Ectodermal cell (in vitro differentiated cells): ENCODE data around the gene RAD23B.

Experiments
- H3K27ac ChIP-seq: 2 replicates; pipeline ENCODE4 v1.7.0; 2013; ENCODE audit warnings: mild to moderate bottlenecking, low read depth, low read length; ENCODE audit not compliant: insufficient read depth, poor library complexity, severe bottlenecking
- H3K27me3 ChIP-seq: 2 replicates; pipeline ENCODE4 v1.7.0; 2013; ENCODE audit warnings: mild to moderate bottlenecking, low read length; ENCODE audit not compliant: insufficient read depth, control insufficient read depth, poor library complexity, severe bottlenecking
- H3K36me3 ChIP-seq: one replicate; pipeline ENCODE4 v1.7.0; 2013; ENCODE audit warnings: low read length; ENCODE audit not compliant: control insufficient read depth, insufficient read depth
- H3K4me1 ChIP-seq: one replicate; pipeline ENCODE4 v1.7.0; 2013; ENCODE audit warnings: low read length; ENCODE audit not compliant: control insufficient read depth, insufficient read depth
- H3K4me3 ChIP-seq: 2 replicates; pipeline ENCODE4 v1.7.0; 2013; ENCODE audit warnings: low read depth, low read length, control low read depth; ENCODE audit not compliant: insufficient read depth
- H3K9me3 ChIP-seq: 2 replicates; pipeline ENCODE4 v1.7.0; 2013; ENCODE audit warnings: mild to moderate bottlenecking, low read length, moderate library complexity; ENCODE audit not compliant: control insufficient read depth
- WGBS, 2 experiments: methylation state at CpG; one replicate each; pipeline ENCODE4 v1.1.7; 2013; ENCODE audit warnings: missing lambda C conversion rate in 2 of 2; 5-methylcytosine and 5-hydroxymethylcytosine counted together

The RAD23B gene

GRCh38 chr9:107280543-107280942, 2.5 kb upstream of the RAD23B start:
- H3K27ac ChIP-seq = no peak overlapping the region

DNA sequence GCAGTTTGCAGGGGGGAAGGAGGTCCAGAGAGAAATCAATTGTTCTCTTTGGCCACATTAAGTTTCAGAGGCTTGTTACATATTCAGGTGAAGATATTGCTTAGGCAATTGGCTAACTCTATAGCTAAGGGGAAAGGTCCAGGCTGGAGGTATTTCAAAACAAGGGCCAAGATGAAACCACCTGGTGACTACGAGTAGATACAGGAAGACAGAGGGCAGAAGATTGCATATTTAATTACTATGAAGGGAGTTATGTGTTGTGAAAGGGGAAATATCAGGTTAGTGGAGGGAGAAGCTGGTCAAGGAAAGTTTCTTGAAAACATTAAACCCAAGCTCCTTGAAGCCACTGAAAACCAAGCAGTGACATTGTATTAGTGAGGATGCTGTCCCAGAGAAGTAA, 1.9 kb upstream of the RAD23B start:
- 76 to 95% methylated on average over 1 of the region's 1 CpG for WGBS, 2 experiments
- Histone ChIP-seq H3K4me1 (peaks cover 5% of the 10 kb centered on the region), H3K27me3 (no peaks in the 10 kb centered on the region), H3K9me3 (no peaks in the 10 kb centered on the region), H3K36me3 (no peaks in the 10 kb centered on the region), H3K27ac (no peak overlapping the region), H3K4me3 (no peak overlapping the region)

More at GRCh38 chr9:107280543-107280942, 2.5 kb upstream of the RAD23B start:
- Histone ChIP-seq H3K27me3 (no peaks in the 10 kb centered on the region), H3K4me1 (no peaks in the 10 kb centered on the region), H3K36me3 (no peaks in the 10 kb centered on the region), H3K9me3 (no peaks in the 10 kb centered on the region), H3K4me3 (no peak overlapping the region)
- WGBS, 2 experiments = 91 to 97% methylated on average over 3 of the region's 3 CpGs

DNA sequence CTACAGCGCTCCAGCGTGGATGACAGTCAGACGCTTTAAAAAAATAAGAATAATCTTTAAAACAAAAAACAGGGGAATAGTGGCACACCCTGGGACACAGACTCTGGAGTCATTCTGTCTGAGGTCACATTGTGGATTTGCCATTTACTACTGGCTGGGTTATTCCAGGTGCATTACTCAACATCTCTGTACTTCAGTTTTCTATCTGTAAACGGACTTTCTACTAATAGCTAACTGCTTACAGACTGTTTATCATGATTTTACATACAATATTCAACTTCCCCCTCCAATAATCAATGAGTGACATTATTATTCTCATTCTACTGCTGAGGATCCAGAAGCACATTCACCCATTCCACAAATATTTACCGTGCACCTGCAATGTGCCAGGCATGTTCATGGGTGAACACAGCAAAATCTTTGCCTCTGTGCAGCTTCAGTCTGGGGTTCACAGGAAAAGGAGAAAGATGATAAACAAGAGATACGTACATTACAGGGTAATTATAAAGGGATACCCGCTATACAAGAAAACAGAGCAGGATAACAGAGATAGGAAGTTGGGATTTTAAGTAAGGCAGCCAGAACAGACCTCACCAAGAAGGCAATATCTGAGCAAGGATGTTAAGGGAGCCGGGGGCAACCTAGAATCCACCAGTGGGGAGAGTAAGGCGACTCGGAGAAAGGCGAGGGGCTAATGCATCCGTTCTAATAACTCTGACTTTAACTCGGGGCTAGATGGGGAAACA, 984 bp upstream of the RAD23B start:
- H3K4me1 ChIP-seq = peaks cover 5% of the 10 kb centered on the region
- H3K9me3 ChIP-seq = no peaks in the 10 kb centered on the region
- WGBS, 2 experiments = 48 to 50% methylated on average over 13 of the region's 13 CpGs
- peak overlapping the region; percentile 59 for H3K4me3 ChIP-seq
- no peaks in the 10 kb centered on the region for H3K27me3 ChIP-seq
- H3K27ac ChIP-seq = no peak overlapping the region
- no peaks in the 10 kb centered on the region for H3K36me3 ChIP-seq

GRCh38 chr9:107283623-107284616, 841 bp downstream of the RAD23B start:
- 0% methylated on average over 55 of the region's 55 CpGs for WGBS, 2 experiments

GRCh38 chr9:107284636-107285035, 1.6 kb downstream of the RAD23B start:
- Histone ChIP-seq H3K27ac (peak overlapping the region; percentile 97), H3K27me3 (no peaks in the 10 kb centered on the region), H3K36me3 (no peaks in the 10 kb centered on the region), H3K9me3 (no peaks in the 10 kb centered on the region), H3K4me1 (peaks cover 5% of the 10 kb centered on the region), H3K4me3 (peak overlapping the region; percentile 93)
- WGBS, 2 experiments = 10 to 21% methylated on average over 2 to 6 of the region's 6 CpGs

More at GRCh38 chr9:107283623-107284616, 841 bp downstream of the RAD23B start:
- Histone ChIP-seq H3K9me3 (no peaks in the 10 kb centered on the region), H3K27me3 (no peaks in the 10 kb centered on the region), H3K4me3 (peak overlapping the region; percentile 93), H3K4me1 (peaks cover 5% of the 10 kb centered on the region), H3K27ac (peak overlapping the region; percentile 97), H3K36me3 (no peaks in the 10 kb centered on the region)

DNA sequence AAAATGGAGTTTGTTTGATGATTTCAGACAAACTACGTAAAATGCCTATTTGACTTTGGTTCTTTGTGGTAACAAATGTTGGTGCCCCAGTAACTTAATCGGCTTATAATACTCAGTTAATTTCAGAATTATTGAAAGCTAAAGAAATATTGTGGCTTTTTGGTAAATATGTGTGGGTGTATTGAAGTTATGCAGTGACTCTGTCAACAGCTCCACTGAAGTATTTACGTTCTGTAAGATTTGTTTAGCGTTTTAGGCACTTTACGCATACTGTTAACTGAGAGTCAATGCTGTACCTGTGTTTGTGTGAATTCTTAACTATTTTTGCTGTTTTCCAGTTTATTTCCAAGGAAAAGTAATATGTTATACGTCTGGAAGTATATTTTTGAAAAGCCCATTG, 2.2 kb downstream of the RAD23B start:
- 30 to 36% methylated on average over 6 of the region's 6 CpGs for WGBS, 2 experiments
- H3K36me3 ChIP-seq = no peaks in the 10 kb centered on the region
- no peaks in the 10 kb centered on the region for H3K9me3 ChIP-seq
- peak overlapping the region; percentile 93 for H3K4me3 ChIP-seq
- peaks cover 5% of the 10 kb centered on the region for H3K4me1 ChIP-seq
- no peak overlapping the region for H3K27ac ChIP-seq
- no peaks in the 10 kb centered on the region for H3K27me3 ChIP-seq

- WGBS, 2 experiments = 62 to 68% methylated on average over 2 of the region's 2 CpGs
- no peaks in the 10 kb centered on the region for H3K9me3 ChIP-seq
- H3K27ac ChIP-seq = no peak overlapping the region
- H3K4me3 ChIP-seq = peak overlapping the region; percentile 93
- H3K4me1 ChIP-seq = peaks cover 5% of the 10 kb centered on the region
- H3K27me3 ChIP-seq = no peaks in the 10 kb centered on the region
- H3K36me3 ChIP-seq = no peaks in the 10 kb centered on the region
These were observed 3.0 kb downstream of the RAD23B start for GRCh38 chr9:107286057-107286456.

DNA sequence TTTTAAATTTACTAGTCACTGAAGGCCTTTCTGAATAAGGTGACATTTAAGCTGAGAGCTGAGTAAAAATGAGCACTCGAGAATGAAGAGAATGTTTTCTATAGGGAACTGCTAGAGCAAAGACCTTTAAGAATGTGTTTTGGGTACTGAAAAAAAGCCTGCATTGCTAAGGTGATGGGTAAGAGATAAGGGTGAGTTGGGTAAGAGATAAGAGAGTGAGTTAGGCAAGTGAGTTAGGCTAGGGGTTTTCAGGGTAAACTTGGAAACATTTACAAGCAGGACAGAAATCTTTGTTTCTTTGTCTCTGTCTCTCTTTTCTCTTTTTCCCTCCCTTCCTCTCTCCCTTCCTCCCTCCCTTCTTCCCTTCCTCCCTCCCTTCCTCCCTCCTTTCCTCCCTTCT, 5.6 kb downstream of the RAD23B start:
- no peaks in the 10 kb centered on the region for H3K9me3 ChIP-seq
- WGBS, 2 experiments = 83 to 88% methylated on average over 1 of the region's 1 CpG
- H3K27me3 ChIP-seq = no peaks in the 10 kb centered on the region
- no peak overlapping the region for H3K4me3 ChIP-seq
- H3K36me3 ChIP-seq = no peaks in the 10 kb centered on the region
- peaks cover 8% of the 10 kb centered on the region for H3K4me1 ChIP-seq
- no peak overlapping the region for H3K27ac ChIP-seq

- H3K4me3 ChIP-seq = no peak overlapping the region
- H3K27me3 ChIP-seq = no peaks in the 10 kb centered on the region
- H3K9me3 ChIP-seq = no peaks in the 10 kb centered on the region
- H3K27ac ChIP-seq = no peak overlapping the region
- H3K36me3 ChIP-seq = no peaks in the 10 kb centered on the region
- H3K4me1 ChIP-seq = peaks cover 12% of the 10 kb centered on the region
- 93 to 94% methylated on average over 5 to 6 of the region's 7 CpGs for WGBS, 2 experiments
These were observed 7.5 kb downstream of the RAD23B start for GRCh38 chr9:107290619-107291018.
